Iris pigment epithelial cell (primary cell): ENCODE results near the gene ADAMTS15.

Experiments
- DNase-seq: peaks from one replicate; pipeline ENCODE4 v3.0.0-alpha.2; 2011; ENCODE audit warnings: low read depth

Gene ADAMTS15, protein sequence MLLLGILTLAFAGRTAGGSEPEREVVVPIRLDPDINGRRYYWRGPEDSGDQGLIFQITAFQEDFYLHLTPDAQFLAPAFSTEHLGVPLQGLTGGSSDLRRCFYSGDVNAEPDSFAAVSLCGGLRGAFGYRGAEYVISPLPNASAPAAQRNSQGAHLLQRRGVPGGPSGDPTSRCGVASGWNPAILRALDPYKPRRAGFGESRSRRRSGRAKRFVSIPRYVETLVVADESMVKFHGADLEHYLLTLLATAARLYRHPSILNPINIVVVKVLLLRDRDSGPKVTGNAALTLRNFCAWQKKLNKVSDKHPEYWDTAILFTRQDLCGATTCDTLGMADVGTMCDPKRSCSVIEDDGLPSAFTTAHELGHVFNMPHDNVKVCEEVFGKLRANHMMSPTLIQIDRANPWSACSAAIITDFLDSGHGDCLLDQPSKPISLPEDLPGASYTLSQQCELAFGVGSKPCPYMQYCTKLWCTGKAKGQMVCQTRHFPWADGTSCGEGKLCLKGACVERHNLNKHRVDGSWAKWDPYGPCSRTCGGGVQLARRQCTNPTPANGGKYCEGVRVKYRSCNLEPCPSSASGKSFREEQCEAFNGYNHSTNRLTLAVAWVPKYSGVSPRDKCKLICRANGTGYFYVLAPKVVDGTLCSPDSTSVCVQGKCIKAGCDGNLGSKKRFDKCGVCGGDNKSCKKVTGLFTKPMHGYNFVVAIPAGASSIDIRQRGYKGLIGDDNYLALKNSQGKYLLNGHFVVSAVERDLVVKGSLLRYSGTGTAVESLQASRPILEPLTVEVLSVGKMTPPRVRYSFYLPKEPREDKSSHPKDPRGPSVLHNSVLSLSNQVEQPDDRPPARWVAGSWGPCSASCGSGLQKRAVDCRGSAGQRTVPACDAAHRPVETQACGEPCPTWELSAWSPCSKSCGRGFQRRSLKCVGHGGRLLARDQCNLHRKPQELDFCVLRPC

GRCh38 chr11:130448416-130449309, at the start of gene ADAMTS15:
TSS of gene ADAMTS15 (plus strand) at chr11:130448645. CDS start at chr11:130448974, 329 bp downstream.
- peak; percentile 72 for DNase-seq

GRCh38 chr11:130399196-130399595, 49.2 kb upstream of the ADAMTS15 start:
- DNase-seq, result no peak

- DNase-seq, result peak; percentile 41
Observed at GRCh38 chr11:130400781-130401483, 47.5 kb upstream of the ADAMTS15 start.

GRCh38 chr11:130402570-130402969, 45.9 kb upstream of the ADAMTS15 start:
- no peak for DNase-seq

- DNase-seq, result peak; percentile 91
Observed at GRCh38 chr11:130403271-130403804, 45.1 kb upstream of the ADAMTS15 start.

- no peak for DNase-seq
Observed at GRCh38 chr11:130403967-130404366, 44.5 kb upstream of the ADAMTS15 start.

GRCh38 chr11:130404727-130405126, 43.7 kb upstream of the ADAMTS15 start:
- no peak for DNase-seq

DNA sequence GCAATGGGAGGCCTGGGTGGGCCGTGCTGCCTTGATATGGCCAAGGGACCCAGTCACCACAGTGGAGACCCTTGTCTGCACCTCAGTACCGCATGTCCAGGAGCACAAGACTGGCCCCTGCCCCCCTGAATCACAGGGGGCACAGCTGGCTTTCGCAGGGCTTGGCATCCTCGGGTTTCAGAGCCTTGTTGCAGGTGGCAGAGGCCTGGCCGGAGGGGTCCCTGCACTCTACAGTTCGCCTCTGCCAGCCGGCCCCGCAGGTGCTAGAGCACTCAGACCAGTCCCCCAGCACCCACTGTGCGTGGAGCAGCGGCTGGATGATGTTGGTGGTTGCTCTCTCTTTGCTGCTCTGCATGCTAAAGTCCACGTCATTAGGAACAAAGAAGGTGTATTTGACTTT, 43.0 kb upstream of the ADAMTS15 start:
- no peak for DNase-seq

- peak; percentile 49 for DNase-seq
Observed at GRCh38 chr11:130407978-130408377, 40.5 kb upstream of the ADAMTS15 start.

- DNase-seq, result no peak
Observed at GRCh38 chr11:130408401-130408890, 40.0 kb upstream of the ADAMTS15 start.

- DNase-seq, result no peak
Observed at GRCh38 chr11:130408901-130409300, 39.5 kb upstream of the ADAMTS15 start.

DNA sequence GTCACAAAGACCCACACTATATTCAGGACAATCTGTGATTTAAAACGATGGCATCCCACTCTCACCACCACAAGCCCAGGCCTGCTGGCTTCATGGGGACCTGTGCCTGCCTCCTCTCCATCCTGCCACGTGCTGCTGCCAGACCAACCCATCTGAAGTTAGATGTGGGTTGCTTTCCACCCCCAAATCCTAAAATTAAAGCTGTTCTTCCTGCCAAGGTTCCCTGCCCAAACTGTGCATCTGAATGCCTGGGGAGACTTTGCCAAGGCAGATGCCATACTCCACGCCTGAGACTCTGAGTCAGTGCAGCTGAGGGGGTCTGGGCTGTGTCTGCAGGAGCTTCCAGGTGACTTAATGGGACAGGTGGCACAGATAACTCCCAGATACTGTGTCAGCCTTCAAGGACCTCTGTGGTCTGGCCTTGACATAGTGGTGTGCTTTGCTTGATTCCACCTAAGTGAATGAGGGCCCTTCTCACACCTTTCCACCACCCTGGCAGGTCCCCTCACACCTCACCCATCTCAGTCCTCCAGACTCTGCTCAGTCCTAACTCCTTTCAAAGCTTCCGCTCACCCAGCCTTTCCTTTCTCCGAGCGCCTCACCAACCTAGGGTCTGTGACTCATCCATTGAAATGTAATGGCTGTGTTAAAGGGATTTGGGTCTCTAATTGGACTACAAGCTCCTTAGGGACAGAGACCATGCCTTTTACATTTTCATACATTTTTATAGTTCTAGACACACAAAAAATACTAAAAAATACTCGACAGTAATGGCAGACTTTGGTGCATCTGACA, 38.7 kb upstream of the ADAMTS15 start:
- no peak for DNase-seq

DNA sequence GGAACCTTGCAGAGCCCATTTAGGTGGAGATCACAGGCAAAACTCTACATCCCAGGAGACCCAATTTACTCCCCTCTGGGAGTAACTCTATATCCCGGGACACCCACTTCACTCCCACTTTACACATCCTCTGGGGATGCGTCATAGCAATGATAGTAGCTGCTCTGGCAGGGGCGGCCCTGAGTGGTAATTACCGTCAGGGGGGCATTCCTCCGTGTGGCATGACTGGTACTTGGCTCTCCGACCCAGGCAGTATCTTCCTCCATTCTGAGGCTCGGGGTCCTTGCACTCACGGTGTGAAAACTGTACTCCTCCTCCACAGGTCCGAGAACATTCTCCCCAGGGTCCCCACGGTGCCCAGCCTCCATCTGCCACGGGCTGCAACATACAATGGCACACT, 37.2 kb upstream of the ADAMTS15 start:
- no peak for DNase-seq

DNA sequence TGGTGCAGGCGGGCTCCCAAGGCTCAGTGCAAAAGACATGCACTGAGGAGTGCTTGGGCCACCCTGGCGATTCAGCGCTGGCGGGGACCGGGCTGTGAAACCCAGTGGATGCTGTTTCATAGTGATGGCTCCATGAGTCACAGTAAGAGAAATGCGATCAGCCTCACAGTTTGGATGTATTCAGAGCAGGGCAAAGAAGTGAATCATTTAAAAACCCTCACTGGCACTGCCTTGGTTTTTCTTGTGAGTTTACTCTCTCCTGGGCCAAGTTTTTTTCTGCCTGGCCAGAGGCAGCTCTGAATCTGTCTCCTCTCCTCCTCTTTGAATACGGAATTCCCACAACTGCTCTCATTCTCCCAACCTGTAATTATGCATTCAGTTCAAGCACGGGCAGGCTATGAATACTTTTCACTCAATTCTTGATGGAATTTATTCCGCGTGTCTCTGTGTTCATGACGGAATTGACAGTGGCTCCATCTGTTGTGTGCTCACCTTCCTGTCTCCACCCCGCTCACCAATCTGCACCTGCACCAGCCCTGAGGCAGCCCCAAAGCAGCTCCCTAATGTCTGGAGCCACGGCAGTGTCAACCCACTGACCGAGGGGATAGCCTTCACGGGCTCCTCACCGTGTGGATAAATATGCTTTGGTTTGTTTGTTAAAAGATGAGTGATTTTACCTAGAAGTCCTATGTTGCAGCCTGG, 34.9 kb upstream of the ADAMTS15 start:
- peak; percentile 75 for DNase-seq

DNA sequence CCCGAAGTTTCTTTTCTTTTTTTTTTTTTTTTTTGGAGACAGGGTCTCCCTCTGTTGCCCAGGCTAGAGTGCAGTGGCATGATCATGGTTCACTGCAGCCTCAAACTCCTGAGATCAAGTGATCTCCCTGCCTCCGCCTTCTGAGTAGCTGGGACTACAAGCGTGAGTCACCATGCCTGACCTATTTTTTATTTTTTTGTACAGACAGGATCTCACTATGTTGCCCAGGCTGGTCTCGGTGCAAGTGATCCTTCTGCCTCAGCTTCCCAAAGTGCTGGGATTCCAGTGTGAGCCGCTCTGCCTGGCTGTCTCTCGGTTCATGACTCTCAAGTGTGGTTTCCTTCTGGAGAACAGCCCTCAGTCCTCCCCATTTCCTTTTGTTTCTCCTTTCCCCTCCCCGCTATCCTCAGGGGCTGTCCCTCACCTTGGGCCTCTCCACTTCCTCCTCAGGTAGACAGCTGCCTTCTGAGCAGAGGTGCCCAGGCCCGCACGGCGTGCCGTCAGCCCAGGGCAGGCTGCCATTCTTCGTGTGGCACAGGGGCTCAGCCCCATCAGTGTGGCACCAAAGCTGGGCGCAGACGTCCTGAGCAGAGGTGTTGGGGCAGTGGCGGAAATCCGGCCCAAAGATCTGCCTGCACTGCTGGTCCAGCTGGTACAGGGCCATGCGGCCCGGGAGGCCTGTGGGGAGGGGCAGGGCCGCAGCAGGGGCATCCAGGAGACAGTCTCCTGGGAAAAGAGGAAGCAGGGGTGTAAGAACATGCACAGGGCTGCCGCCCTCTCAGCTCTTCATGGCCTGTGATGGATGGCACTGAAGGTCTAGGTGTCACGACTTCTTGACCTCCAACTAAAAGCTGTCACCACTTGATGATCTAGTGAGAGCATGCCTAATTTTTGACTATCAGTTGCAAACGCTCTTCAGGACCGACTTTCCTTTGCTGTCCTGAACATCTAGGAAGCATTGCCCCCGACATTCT, 34.1 kb upstream of the ADAMTS15 start:
- DNase-seq, result no peak

DNA sequence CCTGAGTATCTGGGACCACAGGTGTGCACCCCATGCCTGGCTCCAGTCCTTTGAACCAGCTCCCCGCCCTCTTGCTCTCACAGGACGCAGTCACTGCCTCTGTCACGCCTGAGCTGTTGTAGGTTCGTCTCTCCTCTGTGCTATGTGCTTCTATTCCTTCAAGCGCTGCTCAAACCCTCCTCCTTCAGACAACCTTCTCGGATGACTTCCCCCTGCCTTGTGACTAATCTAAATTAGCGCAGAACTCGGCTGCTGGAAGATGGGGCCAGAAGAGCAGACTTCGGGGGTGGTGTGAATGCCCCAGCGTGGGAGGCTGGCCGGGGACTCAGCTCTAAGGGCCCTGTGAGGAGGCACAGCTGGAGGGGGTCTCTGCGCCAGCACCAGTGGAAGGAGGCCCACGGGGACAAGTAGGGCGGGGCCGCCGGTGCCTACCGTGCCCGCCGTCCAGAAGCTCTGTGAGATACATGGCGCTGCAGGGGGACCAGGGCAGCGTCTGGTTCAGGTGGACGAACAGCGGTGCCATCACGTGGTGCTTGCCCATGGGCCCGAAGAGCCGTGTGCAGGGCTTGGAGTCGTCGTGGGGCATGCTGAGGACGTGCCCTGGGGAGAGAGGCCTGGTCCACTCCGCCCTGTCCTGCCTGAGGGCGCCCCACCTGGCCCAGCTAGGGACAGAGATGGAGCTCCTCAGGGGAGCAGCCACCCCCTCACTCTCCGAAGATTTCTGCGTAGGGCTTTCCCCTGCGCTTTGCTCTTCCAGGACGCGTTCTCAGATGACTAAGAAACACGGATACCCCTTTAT, 32.5 kb upstream of the ADAMTS15 start:
- no peak for DNase-seq

DNA sequence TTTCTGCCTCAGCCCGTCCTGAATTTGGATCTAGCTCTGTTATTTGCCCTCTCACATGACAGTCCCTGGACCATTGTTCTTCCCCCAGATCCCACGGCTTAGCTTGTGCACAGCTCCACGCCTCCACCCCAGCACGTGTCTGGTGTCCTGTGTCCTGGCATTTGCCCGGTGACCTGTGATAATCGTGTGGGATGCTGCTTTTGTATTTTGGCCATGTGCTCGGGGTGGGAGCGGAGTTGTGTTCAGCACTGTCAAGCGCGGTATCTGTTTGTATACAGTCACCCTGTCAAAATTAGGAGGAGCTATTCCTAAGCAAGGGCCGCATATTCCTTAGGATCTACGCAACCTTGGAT, 31.9 kb upstream of the ADAMTS15 start:
- no peak for DNase-seq
